ENCODE measurements around the gene ELMOD1. TPM values are rescaled to one million over a fixed set of nuclear protein-coding genes. Genes with fewer than 3 reads are reported as not detected.
A peak's percentile ranks its signal among the peaks of the same experiment; 100 is the strongest.

ELMOD1 gene
- total RNA-seq, 1 experiment from 2014 or later = not detected

DNA sequence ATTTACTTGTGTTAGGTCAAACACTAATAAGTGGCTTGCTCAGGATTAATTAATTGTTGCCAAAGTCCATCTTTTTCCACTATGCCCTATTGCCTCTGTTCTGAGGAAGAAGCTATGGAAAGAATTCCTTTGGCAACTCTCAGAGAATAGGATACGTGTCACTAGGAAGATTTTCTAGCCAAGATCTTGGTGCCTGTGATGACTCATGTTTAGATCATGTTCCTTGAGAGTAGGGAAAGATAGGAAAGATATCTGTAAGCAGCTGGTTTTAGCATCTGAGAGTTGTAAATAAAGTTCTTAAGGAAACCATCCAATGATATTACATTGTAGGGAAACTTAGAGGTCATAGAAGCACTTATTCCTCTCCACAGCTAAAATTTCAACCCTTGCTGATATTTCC, 105.2 kb downstream of the ELMOD1 start:
- CTCF ChIA-PET = interaction anchor here (0.7 to 1.5 kb wide), 3 partner anchors 75 to 293 kb away, joined by 3 to 6 read pairs (median 4); no protein-coding TSS in a partner anchor
- H3K4me3 Mint-ChIP-seq (ENCODE audit: unreplicated experiment) = no peak overlapping the region
- no peaks in the 10 kb centered on the region for H3K36me3 Mint-ChIP-seq (ENCODE audit: insufficient read depth, unreplicated experiment)
- DNase-seq (ENCODE audit: unreplicated experiment) = peak; percentile 83
- H3K27ac Mint-ChIP-seq (ENCODE audit: low read depth, unreplicated experiment) = no peak overlapping the region
- POLR2A ChIA-PET = interaction anchor here (0.7 to 1.4 kb wide), 7 partner anchors 11 to 151 kb away, joined by 3 to 5 read pairs (median 3); partner anchors contain the start of gene ALKBH8
- H3K9me3 Mint-ChIP-seq (ENCODE audit: unreplicated experiment) = no peaks in the 10 kb centered on the region
- H3K27me3 Mint-ChIP-seq (ENCODE audit: insufficient read depth, unreplicated experiment) = no peaks in the 10 kb centered on the region
- H3K4me1 Mint-ChIP-seq (ENCODE audit: insufficient read depth, unreplicated experiment) = peaks cover 7% of the 10 kb centered on the region
- TF ChIP-seq, protein P1, sequence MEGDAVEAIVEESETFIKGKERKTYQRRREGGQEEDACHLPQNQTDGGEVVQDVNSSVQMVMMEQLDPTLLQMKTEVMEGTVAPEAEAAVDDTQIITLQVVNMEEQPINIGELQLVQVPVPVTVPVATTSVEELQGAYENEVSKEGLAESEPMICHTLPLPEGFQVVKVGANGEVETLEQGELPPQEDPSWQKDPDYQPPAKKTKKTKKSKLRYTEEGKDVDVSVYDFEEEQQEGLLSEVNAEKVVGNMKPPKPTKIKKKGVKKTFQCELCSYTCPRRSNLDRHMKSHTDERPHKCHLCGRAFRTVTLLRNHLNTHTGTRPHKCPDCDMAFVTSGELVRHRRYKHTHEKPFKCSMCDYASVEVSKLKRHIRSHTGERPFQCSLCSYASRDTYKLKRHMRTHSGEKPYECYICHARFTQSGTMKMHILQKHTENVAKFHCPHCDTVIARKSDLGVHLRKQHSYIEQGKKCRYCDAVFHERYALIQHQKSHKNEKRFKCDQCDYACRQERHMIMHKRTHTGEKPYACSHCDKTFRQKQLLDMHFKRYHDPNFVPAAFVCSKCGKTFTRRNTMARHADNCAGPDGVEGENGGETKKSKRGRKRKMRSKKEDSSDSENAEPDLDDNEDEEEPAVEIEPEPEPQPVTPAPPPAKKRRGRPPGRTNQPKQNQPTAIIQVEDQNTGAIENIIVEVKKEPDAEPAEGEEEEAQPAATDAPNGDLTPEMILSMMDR (IDR thresholded peaks at IDR 0.05; ENCODE audit: unreplicated experiment) = no peak
- no TSS peak for BruUV-seq (replicated peaks)
- intact Hi-C loops (cut with micrococcal nuclease) = no loop called here

DNA sequence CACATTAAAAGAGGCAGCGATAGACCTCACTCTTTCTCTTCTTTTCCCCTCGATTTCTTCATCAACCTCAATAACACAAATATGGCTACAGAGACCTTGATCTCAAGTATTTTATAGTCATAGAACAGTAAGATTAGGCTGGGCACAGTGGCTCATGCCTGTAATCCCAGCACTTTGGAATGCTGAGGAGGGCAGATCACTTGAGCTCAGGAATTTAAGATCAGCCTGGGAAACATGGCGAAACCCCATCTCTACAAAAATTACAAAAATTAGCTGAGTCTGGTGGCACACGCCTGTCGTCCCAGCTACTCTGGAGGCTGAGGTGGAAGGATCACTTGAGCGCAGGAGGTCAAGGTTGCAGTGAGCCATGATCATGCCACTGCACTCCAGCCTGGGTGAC, 106.3 kb downstream of the ELMOD1 start:
- no TSS peak for BruUV-seq (replicated peaks)
- TF ChIP-seq, protein P1 (IDR thresholded peaks at IDR 0.05; ENCODE audit: unreplicated experiment) = no peak
- no peaks in the 10 kb centered on the region for H3K9me3 Mint-ChIP-seq (ENCODE audit: unreplicated experiment)
- no peaks in the 10 kb centered on the region for H3K36me3 Mint-ChIP-seq (ENCODE audit: insufficient read depth, unreplicated experiment)
- no peaks in the 10 kb centered on the region for H3K27me3 Mint-ChIP-seq (ENCODE audit: insufficient read depth, unreplicated experiment)
- peaks cover 7% of the 10 kb centered on the region for H3K4me1 Mint-ChIP-seq (ENCODE audit: insufficient read depth, unreplicated experiment)
- no peak overlapping the region for H3K4me3 Mint-ChIP-seq (ENCODE audit: unreplicated experiment)
- intact Hi-C loops (cut with micrococcal nuclease) = no loop called here
- H3K27ac Mint-ChIP-seq (ENCODE audit: low read depth, unreplicated experiment) = no peak overlapping the region
- POLR2A ChIA-PET = no interaction called here
- CTCF ChIA-PET = interaction anchor here (0.7 to 1.7 kb wide), 7 partner anchors 8 to 150 kb away, joined by 3 to 8 read pairs (median 3); no protein-coding TSS in a partner anchor
- no peak for DNase-seq (ENCODE audit: unreplicated experiment)

DNA sequence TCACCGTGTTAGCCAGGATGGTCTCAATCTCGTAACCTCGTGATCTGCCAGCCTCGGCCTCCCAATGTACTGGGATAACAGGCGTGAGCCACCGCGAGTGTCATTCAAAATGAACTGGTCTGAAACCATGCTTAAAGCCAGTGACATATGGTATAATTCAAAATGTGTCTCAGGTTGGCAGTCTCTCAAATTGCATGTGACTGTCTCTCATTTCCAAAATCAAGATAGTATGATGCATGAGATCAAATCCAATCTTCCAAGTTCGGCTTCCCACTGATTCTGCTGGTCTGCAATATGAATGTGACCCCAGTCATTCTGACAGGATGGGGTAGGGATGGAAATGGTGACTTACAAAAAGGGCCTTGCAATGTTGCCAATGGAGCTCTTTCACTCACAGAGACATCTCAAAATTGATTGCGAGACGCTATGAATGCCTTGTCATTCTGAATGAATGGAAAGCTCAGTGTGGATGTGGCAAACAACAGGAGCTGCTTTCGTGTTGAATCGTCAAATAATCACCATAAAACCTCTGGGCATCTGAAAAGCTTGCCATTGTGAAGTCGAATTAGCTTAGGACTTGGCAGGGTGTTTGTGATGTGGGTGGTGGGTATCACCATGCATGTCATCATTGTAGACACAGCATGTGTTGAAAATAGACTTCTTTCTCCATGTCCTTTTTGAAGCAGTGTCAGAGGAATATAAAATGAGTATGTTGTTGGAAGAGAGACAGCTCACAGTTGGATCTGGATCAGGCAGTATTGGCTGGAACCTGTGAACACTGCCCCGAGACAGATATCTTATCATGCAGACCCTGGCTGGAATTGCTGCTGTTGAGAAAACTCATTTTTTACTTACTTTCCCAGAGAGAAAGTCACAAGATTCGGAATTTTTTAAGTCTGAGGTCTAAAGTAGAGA, 108.7 kb downstream of the ELMOD1 start:
- no peaks in the 10 kb centered on the region for H3K9me3 Mint-ChIP-seq (ENCODE audit: unreplicated experiment)
- intact Hi-C loops (cut with micrococcal nuclease) = no loop called here
- TF ChIP-seq, protein P1 (IDR thresholded peaks at IDR 0.05; ENCODE audit: unreplicated experiment) = no peak
- no peak for DNase-seq (ENCODE audit: unreplicated experiment)
- no peaks in the 10 kb centered on the region for H3K36me3 Mint-ChIP-seq (ENCODE audit: insufficient read depth, unreplicated experiment)
- H3K4me3 Mint-ChIP-seq (ENCODE audit: unreplicated experiment) = no peak overlapping the region
- POLR2A ChIA-PET = no interaction called here
- no peak overlapping the region for H3K27ac Mint-ChIP-seq (ENCODE audit: low read depth, unreplicated experiment)
- peaks cover 23% of the 10 kb centered on the region for H3K4me1 Mint-ChIP-seq (ENCODE audit: insufficient read depth, unreplicated experiment)
- H3K27me3 Mint-ChIP-seq (ENCODE audit: insufficient read depth, unreplicated experiment) = no peaks in the 10 kb centered on the region
- CTCF ChIA-PET = interaction anchor here (0.6 kb wide), 1 partner anchor 21 kb away, joined by 3 read pairs; no protein-coding TSS in a partner anchor
- no TSS peak for BruUV-seq (replicated peaks)

DNA sequence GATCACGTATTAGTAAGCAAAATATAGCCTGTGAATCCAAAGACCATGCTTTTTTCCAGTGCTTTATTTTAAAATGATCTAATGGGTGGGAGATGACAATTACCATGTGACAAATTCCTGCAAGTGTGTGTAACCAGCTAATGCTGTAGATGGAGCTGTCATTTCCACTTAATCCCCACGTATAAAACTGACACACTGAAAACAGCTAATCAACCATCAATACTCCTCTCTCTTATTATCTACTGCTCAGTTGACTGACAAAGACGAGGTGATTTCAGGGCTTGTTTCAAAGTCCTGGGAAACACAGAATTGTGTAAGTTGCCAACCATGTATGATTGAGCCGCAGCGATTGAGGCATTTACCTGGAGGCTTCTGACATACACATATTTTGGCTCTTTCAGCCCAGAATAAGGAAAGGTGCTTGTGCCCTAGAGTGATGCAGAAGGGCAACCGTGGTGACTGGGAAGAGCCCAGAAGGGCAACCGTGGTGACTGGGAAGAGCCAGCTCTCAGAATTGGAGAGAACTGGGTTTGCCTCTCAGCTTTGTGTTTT, 111.2 kb downstream of the ELMOD1 start:
- ChIA-PET POLR2A (interaction anchor here (0.8 kb wide), 1 partner anchor 17 kb away, joined by 3 read pairs; no protein-coding TSS in a partner anchor), CTCF (interaction anchor here (0.7 to 1.1 kb wide), 3 partner anchors 13 to 139 kb away, joined by 3 to 4 read pairs (median 4); no protein-coding TSS in a partner anchor)
- no peak for DNase-seq (ENCODE audit: unreplicated experiment)
- intact Hi-C loops (cut with micrococcal nuclease) = no loop called here
- peaks cover 23% of the 10 kb centered on the region for H3K4me1 Mint-ChIP-seq (ENCODE audit: insufficient read depth, unreplicated experiment)
- no peaks in the 10 kb centered on the region for H3K9me3 Mint-ChIP-seq (ENCODE audit: unreplicated experiment)
- no peak overlapping the region for H3K4me3 Mint-ChIP-seq (ENCODE audit: unreplicated experiment)
- H3K27me3 Mint-ChIP-seq (ENCODE audit: insufficient read depth, unreplicated experiment) = no peaks in the 10 kb centered on the region
- no TSS peak for BruUV-seq (replicated peaks)
- no peaks in the 10 kb centered on the region for H3K36me3 Mint-ChIP-seq (ENCODE audit: insufficient read depth, unreplicated experiment)
- TF ChIP-seq, protein P1 (IDR thresholded peaks at IDR 0.05; ENCODE audit: unreplicated experiment) = no peak
- no peak overlapping the region for H3K27ac Mint-ChIP-seq (ENCODE audit: low read depth, unreplicated experiment)

All from MCF 10A (cell line).